K562 (cell line): ENCODE data around the gene RGS7. TPM values are rescaled to one million over a fixed set of nuclear protein-coding genes. Genes with fewer than 3 reads are reported as not detected.
"Not testable (repeated sequence)": the region's sequence is repeated elsewhere in the genome, so short reads cannot be mapped to it uniquely, and the experiment has no call there.

Source experiments
- ATAC-seq: fragments of 200-7000 bp; cut with Tn5 transposase; 3 replicates; pipeline ENCODE4 v1.9.1; 2020; ENCODE audit warnings: moderate library complexity
- BruUV-seq: library from RNA; stranded (reverse); fragments of 400-500 nt; replicated peaks from 2 replicates; lab custom pipeline; 2021; lab: Mats Ljungman, UMichigan
- CTCF ChIA-PET: fragments of 300-600 bp; formaldehyde crosslinking; extraction: SDS; loops from one replicate; lab custom pipeline; 2021; ENCODE audit warnings: low intra/inter-chr PET ratio; lab: Yijun Ruan, JAX
- POLR2A ChIA-PET: fragments of 300-600, 350-650 bp; sonication (Branson Sonifier 250); formaldehyde crosslinking; extraction: SDS; loops from one replicate; lab custom pipeline; 2021; ENCODE audit warnings: antibody characterized with exemption, inconsistent platforms; lab: Yijun Ruan, JAX
- DNase-seq, 4 experiments: peaks; one replicate each; pipeline versions ENCODE4 v3.0.0 to v3.0.0-alpha.2; 2011 to 2018; ENCODE audit warnings: low spot score in 3 of 4, mixed read lengths in 3 of 4; ENCODE audit errors: extremely low read depth in 1 of 4
- FAIRE-seq: peaks from 2 replicates; lab custom pipeline; 2011; peaks lifted over from hg19 to GRCh38; lab: Jason Lieb, UNC
- H2AFZ ChIP-seq: 2 replicates; pipeline ENCODE4 v1.6.0; 2011; ENCODE audit warnings: low read depth, low read length, control low read depth, inconsistent platforms
- H3K27ac ChIP-seq: fragments of 200-600 bp; 3 replicates; pipeline ENCODE4 v1.8.0; 2011; ENCODE audit warnings: low read depth, mild to moderate bottlenecking, control low read depth, inconsistent platforms, low read length, moderate library complexity, mixed read lengths; ENCODE audit errors: extremely low read depth
- H3K27me3 ChIP-seq, 2 experiments: fragments of 300-600 bp in 1 of 2; 2 replicates in 1 of 2; 3 replicates in 1 of 2; pipeline versions ENCODE4 v1.6.0 to v1.8.0; 2011; ENCODE audit warnings: inconsistent platforms in 2 of 2, low read length in 2 of 2, mild to moderate bottlenecking in 1 of 2, mixed read lengths in 1 of 2, moderate library complexity in 1 of 2; ENCODE audit not compliant: control insufficient read depth in 2 of 2, insufficient read depth in 2 of 2
- H3K36me3 ChIP-seq: fragments of 300-600 bp; 3 replicates; pipeline ENCODE4 v1.8.0; 2011; ENCODE audit warnings: mild to moderate bottlenecking, low read length, inconsistent platforms; ENCODE audit not compliant: control insufficient read depth, insufficient read depth
- H3K4me1 ChIP-seq, 2 experiments: fragments of 200-600 bp in 1 of 2; replicated peaks in 1 of 2; 2 replicates in 1 of 2; 3 replicates in 1 of 2; pipeline versions ENCODE4 v1.5.1 to v1.8.0; 2011; ENCODE audit warnings: inconsistent platforms in 2 of 2, low read length in 2 of 2, mild to moderate bottlenecking in 1 of 2, mixed read lengths in 1 of 2, moderate library complexity in 1 of 2; ENCODE audit not compliant: control insufficient read depth in 2 of 2, insufficient read depth in 2 of 2
- H3K4me2 ChIP-seq: 2 replicates; pipeline ENCODE4 v1.6.1; 2011; ENCODE audit warnings: low read length, control low read depth, inconsistent platforms, mixed read lengths; ENCODE audit not compliant: insufficient read depth
- H3K4me3 ChIP-seq: fragments of 200-600 bp; sonication (generic), shearing (Covaris generic); 2 replicates; pipeline ENCODE4 v1.5.1; 2016; ENCODE audit warnings: control low read depth, inconsistent platforms
- H3K79me2 ChIP-seq: fragments of 200-600 bp; 3 replicates; pipeline ENCODE4 v1.8.0; 2011; ENCODE audit warnings: low read length, inconsistent platforms; ENCODE audit not compliant: control insufficient read depth, insufficient read depth
- H3K9ac ChIP-seq, 2 experiments: 2 replicates each; pipeline versions ENCODE4 v1.6.0 to v1.6.1; 2011; ENCODE audit warnings: low read depth in 2 of 2, low read length in 2 of 2, control low read depth in 1 of 2, inconsistent platforms in 1 of 2, mild to moderate bottlenecking in 1 of 2, mixed read lengths in 1 of 2; ENCODE audit not compliant: insufficient read depth in 1 of 2
- H3K9me1 ChIP-seq: one replicate; pipeline ENCODE4 v1.6.0; 2011; ENCODE audit warnings: inconsistent platforms, mild to moderate bottlenecking, low read length, moderate library complexity; ENCODE audit not compliant: control insufficient read depth, insufficient read depth
- H3K9me3 ChIP-seq: replicated peaks from 2 replicates; pipeline ENCODE4 v1.5.1; 2011; ENCODE audit warnings: low read depth, low read length, inconsistent platforms; ENCODE audit not compliant: control insufficient read depth, insufficient read depth
- H4K20me1 ChIP-seq: replicated peaks from 2 replicates; pipeline ENCODE4 v1.6.1; 2011; ENCODE audit warnings: low read length, inconsistent platforms, mixed read lengths; ENCODE audit not compliant: control insufficient read depth, insufficient read depth
- BRD9 ChIP-seq: fragments of 450-650 bp; IDR thresholded peaks from 2 replicates; pipeline ENCODE4 v1.6.1; 2018; ENCODE audit warnings: low read depth; ENCODE audit not compliant: partially characterized antibody
- CBFB ChIP-seq: sonication (generic); formaldehyde crosslinking; IDR thresholded peaks from 2 replicates; pipeline ENCODE4 v1.4.0; 2020; ENCODE audit warnings: mild to moderate bottlenecking, missing genetic modification reagents
- CHD7 ChIP-seq: fragments of 200-600 bp; sonication (generic); IDR thresholded peaks from one replicate; pipeline ENCODE4 v1.6.1; 2012; ENCODE audit warnings: mild to moderate bottlenecking, low read depth, low read length, inconsistent platforms
- CREM ChIP-seq: IDR thresholded peaks from 2 replicates; pipeline ENCODE4 v1.6.1; 2014; ENCODE audit warnings: antibody characterized with exemption, low read depth
- HDGF ChIP-seq: fragments of 450-650 bp; IDR thresholded peaks from 2 replicates; pipeline ENCODE4 v1.6.1; 2016
- JUN ChIP-seq, 2 experiments: sonication (generic) in 1 of 2; formaldehyde crosslinking in 1 of 2; IDR thresholded peaks; 2 replicates each; pipeline versions ENCODE4 v1.6.1 to v1.8.0; 2012 to 2022; ENCODE audit warnings: borderline replicate concordance in 2 of 2, mild to moderate bottlenecking in 2 of 2, improper control_type of control experiment in 1 of 2, low read depth in 1 of 2, low read length in 1 of 2, missing genetic modification reagents in 1 of 2
- SAFB ChIP-seq: fragments of 200-400 bp; formaldehyde crosslinking; IDR thresholded peaks from 2 replicates; pipeline ENCODE4 v1.6.1; 2017; ENCODE audit warnings: low read depth, low read length, borderline replicate concordance
- ZNF778 ChIP-seq: fragments of 450-650 bp; formaldehyde crosslinking; IDR thresholded peaks from 2 replicates; pipeline ENCODE4 v1.4.0; 2020; ENCODE audit warnings: mild to moderate bottlenecking, moderate library complexity
- WGBS: fragments of 100-300 bp; shearing (Covaris generic); methylation state at CpG from one replicate; pipeline ENCODE4 v1.1.6; 2016; ENCODE audit warnings: low coverage, mixed read lengths; ENCODE audit not compliant: insufficient coverage; ENCODE audit errors: missing lambda C conversion rate; 5-methylcytosine and 5-hydroxymethylcytosine counted together
- in situ Hi-C: fragments of 300-500 bp; cut with MboI; formaldehyde crosslinking; loops from 4 replicates; pipeline ENCODE4 v1.15.0; 2018; ENCODE audit warnings: inconsistent platforms, mixed read lengths
- intact Hi-C: fragments of 100-400 bp; cut with micrococcal nuclease; formaldehyde crosslinking; loops from 2 replicates; pipeline ENCODE4 v1.14.2; 2022
- polyA plus RNA-seq, 8 experiments: library from polyadenylated mRNA; depleted of rRNA in 4 of 8; stranded (reverse) in 5 of 8; unstranded in 3 of 8; fragments of >200 nt; fragmentation: Nextera tagmentation in 2 of 8; fragmentation: Illumina TruSeq in 1 of 8; extraction: Ambion mirVana in 2 of 8; extraction: Trizol in 1 of 8; gene quantifications; 2 replicates each; pipeline versions ENCODE4 v1.2.1 to v1.2.3, GENCODE V29; 2011 to 2014; ENCODE audit warnings: inconsistent platforms in 1 of 8, missing spikeins in 1 of 8
- total RNA-seq, 7 experiments: library from RNA; depleted of rRNA in 6 of 7; stranded (reverse); fragments of >200 nt in 6 of 7; fragmentation: Illumina TruSeq in 2 of 7; extraction: Trizol in 2 of 7; gene quantifications; 2 replicates each; pipeline versions ENCODE4 v1.2.1 to v1.2.3, GENCODE V29; 2011 to 2021; ENCODE audit warnings: low replicate concordance in 1 of 7

Gene RGS7
- total and polyA plus RNA-seq, 9 of the 15 experiments (the other 6 are each of a cell fraction or from before 2014, with no cell fraction given): not detected

GRCh38 chr1:241142493-241142892 lies 214.5 kb downstream of the RGS7 start (continued):
- TF ChIP-seq CHD7 (no peak), JUN (IDR thresholded peaks at IDR 0.05; ENCODE audit: borderline replicate concordance, low read depth, low read length) (no peak), JUN (CRISPR knock-in tag; IDR thresholded peaks at IDR 0.05; ENCODE audit: borderline replicate concordance) (no peak), ZNF778 (CRISPR knock-in tag) (no peak), CBFB (CRISPR knock-in tag) (no peak), HDGF (no peak), SAFB (no peak), BRD9 (no peak), CREM (no peak)

- H3K9ac ChIP-seq, H3K36me3 ChIP-seq, FAIRE-seq, H2AFZ ChIP-seq, intact Hi-C loops, CTCF ChIA-PET, H3K4me1 ChIP-seq, H3K9me1 ChIP-seq, ATAC-seq, H3K4me2 ChIP-seq, H3K27ac ChIP-seq, in situ Hi-C loops, BruUV-seq, H3K27me3 ChIP-seq, H3K79me2 ChIP-seq, H3K4me3 ChIP-seq, DNase-seq, POLR2A ChIA-PET, H4K20me1 ChIP-seq, H3K9me3 ChIP-seq: not testable (repeated sequence)
- WGBS: 0% methylated on average over 3 of the region's 3 CpGs
Observed at GRCh38 chr1:241141646-241142045, 215.4 kb downstream of the RGS7 start.
